T-helper 9 cell (primary cell): ENCODE results near the gene ACTMAP.
A peak's percentile ranks its signal among the peaks of the same experiment; 100 is the strongest.

Experiments used
- DNase-seq: peaks from one replicate; pipeline ENCODE4 v3.0.0-alpha.2; 2020

Gene ACTMAP

DNA sequence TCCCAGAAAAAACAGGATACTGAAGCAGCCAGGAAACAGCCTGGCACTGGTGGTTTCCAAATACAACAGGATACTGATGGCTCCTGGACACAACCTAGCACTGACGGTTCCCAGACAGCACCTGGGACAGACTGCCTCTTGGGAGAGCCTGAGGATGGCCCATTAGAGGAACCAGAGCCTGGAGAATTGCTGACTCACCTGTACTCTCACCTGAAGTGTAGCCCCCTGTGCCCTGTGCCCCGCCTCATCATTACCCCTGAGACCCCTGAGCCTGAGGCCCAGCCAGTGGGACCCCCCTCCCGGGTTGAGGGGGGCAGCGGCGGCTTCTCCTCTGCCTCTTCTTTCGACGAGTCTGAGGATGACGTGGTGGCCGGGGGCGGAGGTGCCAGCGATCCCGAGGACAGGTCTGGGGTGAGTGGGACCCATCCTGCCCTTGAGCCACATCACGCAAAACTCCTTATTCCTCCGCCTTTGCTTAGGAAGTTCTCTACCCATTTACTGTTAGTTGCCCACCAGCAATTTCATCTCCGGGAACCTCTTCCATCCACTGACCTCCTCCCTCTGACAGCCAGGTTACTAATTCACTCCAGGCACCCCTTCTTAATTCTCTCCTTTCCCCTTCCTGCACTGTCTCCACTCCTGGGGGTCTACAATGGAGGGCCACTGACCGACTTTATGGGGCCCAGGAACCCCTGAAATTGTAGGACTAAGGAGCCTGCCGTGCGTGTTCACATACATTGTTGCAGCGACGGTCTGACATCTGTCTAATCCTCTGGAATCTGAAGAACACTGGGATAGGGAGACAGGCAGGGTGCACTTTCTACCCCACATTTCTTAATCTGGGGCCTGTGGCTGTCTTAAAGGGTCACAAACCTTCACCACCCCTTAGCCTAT, 32.1 kb downstream of the ACTMAP start:
- no peak for DNase-seq

DNA sequence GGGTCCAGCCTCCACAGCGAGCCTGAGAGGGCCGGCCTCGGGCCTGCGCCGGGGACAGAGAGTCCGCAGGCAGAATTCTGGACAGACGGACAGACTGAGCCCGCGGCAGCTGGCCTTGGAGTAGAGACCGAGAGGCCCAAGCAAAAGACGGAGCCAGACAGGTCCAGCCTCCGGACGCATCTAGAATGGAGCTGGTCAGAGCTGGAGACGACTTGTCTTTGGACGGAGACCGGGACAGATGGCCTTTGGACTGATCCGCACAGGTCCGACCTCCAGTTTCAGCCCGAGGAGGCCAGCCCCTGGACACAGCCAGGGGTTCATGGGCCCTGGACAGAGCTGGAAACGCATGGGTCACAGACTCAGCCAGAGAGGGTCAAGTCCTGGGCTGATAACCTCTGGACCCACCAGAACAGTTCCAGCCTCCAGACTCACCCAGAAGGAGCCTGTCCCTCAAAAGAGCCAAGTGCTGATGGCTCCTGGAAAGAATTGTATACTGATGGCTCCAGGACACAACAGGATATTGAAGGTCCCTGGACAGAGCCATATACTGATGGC, 32.9 kb downstream of the ACTMAP start:
- DNase-seq, result no peak

DNA sequence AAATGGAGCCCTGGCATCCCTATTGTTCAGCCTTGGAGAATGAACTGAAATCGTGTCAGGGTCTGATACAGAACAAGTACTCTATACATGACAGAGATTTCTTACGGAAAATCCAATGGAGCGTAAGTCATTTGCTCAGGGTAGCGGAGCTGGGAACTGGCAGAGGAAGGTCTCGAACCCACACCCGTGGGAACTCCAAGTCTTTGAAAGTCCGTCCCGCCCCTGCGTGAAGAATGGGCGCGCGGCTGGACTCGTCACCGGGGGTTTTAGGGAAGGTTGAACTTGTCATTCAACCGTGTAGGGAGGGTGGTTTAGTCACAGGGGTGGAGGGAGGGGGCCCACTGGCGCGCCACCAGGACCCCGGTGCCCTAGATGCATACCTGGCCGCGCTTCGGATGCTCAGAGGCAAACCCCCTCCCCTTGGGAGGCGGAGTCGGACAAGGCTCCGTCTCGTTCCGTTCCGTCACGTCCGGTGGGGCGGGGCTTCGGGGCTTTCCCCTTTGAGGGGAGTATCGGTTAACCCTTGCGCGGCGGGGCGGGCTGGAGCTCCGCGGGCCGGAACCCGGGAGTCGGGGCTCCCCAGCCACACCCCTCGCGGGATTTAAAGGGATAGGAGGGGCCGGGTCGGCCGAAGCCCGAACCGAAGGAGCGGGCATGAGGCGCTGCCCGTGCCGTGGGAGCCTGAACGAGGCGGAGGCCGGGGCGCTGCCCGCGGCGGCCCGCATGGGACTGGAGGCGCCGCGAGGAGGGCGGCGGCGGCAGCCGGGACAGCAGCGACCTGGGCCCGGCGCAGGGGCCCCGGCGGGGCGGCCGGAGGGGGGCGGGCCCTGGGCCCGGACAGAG, 33.6 kb downstream of the ACTMAP start, which contains the start of the genes COQ8B and ITPKC:
COQ8B (minus strand) TSS at position 405 of the 843 bp plus-strand sequence. CDS start 2,254 bp downstream, outside the sequence.
ITPKC (plus strand) TSS at position 631 of the 843 bp plus-strand sequence; CDS start at position 655, 24 bp downstream.
- peak; percentile 100 for DNase-seq

DNA sequence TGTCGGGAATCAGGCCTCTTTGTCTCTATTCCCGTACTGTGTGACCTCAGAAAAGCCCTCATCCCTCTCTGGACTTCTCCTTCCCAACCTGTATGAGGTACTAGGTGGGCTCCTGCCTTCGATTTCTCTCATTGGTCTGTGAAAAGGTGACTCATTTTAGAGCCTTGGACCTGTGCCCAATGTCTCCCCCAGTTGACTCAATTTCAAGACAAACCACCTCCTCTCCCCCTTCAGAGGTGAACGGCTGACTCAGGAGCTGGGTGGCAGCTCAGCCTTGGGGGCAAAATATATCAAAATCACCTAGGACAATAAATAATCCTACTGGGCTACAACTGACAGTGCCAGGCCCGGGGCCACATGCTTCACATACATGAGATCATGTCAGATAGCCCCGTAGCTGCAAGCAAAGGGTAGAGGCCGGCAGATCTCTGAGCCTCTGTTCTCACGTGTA, 34.2 kb downstream of the ACTMAP start:
- peak; percentile 48 for DNase-seq

DNA sequence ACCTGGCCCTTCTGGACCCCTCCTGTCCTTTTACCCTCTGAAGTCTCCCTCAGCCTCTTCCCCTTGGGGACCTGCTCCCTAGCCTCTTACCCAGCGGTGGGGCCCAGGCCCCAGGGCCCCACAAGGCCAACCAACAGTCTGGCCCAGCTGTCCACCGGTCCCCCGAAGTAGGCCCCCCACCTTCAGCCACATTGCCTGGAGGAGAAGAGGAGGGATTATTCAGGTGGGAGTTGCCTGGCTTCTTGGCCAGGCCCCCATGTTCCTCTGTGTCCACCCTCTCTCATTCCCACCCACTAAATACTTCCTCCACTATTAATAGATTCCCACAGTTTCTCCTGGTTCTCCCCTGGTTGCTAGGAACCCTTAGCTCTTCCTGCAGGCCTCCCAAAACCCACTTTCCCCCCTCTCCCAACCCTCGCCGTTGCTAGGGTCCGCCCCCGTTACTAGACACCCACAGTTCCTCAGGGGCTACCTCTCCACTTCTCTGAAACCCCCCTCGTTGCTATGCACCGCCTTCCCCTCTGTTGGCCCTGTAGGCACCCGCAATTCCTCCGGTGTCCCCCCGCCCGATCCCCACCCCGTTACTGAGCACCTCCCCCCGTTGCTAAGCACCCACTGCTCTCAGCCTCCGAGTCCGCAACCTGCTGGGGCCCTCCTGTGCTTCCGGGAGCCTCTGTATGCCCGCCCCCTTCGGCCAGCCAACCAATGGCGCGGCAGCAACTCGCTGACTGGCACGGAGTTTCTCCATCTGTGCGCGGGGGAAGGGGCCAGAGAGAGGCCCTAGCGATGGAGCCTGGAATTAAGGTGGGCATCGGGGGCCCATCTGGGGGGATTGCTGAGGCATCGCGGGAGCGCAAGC, 35.6 kb downstream of the ACTMAP start:
- peak; percentile 90 for DNase-seq

DNA sequence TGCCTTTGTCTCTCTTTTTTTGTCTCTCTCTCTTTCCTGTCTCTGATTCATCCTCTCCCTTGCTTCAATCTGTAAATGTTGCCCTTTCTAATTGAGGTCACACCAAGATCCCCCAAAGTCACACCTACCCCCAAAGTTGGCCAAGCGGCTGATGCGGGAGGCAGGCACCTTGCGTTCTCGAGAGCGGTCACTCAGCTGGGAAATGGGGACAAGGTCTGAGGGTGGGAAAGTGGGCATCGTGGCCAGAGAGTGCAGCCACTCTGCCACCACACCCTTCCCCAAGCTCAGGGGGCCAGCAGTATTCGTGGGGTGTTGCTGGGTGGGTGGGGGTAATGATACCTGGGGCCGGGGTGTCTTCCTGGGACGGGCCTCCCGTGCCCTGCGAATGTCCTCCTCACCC, 36.3 kb downstream of the ACTMAP start:
- DNase-seq, result no peak

DNA sequence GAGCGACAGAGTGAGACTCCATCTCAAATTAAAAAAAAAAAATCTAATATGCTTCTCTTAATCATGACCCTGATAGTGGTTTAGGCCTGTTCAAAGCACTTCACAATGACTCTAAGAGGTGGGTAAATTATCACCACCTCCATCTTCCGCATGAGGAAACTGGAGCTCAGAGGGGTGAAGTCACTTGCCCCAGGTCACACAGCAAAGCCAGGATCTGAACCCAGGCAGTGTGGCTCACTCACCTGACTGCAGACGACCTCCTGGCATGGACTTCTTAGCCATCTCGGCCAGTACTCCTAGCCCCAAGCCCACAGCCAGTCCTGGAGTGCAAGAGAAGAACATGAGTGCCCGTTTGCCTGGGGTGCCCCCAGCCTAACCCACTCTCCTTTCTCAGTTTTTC, 40.5 kb downstream of the ACTMAP start:
- no peak for DNase-seq

DNA sequence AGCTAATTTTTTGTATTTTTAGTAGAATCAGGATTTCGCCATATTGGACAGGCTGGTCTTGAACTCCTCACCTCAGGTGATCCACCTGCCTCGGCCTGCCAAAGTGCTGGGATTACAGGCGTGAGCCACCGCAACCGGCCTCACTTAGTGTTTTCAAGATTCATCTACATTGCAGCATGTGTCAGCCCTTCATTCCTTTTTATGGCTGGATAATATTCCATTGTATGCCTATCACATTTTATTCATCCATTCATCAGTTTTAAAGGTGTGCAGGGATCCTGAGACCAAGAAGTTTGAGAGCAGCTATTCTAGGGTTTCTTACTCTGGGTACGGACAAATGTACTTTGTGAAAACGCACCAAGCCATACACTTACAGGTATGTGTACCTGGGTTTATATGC, 42.7 kb downstream of the ACTMAP start:
- no peak for DNase-seq

DNA sequence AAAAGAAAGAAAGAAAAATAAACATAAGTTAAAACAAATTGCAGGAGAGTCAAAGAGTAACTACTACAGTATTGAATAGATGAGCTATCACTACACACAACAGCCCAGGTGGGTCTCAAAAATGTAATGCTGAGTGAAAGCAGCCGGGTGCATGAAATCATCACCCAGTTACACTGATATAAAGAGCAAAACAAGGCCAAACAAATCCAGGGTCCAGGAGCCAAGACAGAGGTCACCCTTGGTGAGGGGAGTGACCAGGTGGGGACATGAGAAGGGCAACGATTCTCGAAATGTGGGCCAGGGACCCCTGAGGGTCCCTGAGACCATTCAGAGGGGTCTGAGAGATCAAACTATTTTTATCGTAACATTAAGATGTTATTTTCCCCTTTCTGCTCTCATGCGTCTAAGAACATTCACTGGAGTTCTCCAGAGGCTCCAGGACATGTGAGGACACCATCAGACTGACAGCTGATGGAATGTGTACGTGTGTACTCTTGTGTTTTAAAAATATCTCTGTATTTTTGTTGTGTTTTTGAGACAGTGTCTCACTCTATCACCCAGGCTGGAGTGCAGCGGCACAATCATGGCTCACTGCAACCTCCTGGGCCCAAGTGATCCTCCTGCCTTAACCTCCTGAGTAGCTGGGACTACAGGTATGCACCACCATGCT, 44.2 kb downstream of the ACTMAP start:
- DNase-seq, result no peak

DNA sequence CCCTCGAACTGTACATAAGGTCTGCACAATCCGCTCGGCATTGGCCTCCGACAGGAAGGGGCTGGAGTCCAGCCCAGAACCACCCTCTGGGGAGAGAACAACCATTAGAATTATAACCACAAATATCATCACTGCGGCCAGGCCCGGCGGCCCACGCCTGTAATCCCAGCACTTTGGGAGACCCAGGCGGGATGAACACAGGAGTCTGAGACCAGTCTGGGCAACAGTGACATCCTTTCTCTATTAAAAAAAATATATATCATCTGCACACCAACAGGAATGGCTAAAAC, 45.0 kb downstream of the ACTMAP start:
- DNase-seq, result no peak

DNA sequence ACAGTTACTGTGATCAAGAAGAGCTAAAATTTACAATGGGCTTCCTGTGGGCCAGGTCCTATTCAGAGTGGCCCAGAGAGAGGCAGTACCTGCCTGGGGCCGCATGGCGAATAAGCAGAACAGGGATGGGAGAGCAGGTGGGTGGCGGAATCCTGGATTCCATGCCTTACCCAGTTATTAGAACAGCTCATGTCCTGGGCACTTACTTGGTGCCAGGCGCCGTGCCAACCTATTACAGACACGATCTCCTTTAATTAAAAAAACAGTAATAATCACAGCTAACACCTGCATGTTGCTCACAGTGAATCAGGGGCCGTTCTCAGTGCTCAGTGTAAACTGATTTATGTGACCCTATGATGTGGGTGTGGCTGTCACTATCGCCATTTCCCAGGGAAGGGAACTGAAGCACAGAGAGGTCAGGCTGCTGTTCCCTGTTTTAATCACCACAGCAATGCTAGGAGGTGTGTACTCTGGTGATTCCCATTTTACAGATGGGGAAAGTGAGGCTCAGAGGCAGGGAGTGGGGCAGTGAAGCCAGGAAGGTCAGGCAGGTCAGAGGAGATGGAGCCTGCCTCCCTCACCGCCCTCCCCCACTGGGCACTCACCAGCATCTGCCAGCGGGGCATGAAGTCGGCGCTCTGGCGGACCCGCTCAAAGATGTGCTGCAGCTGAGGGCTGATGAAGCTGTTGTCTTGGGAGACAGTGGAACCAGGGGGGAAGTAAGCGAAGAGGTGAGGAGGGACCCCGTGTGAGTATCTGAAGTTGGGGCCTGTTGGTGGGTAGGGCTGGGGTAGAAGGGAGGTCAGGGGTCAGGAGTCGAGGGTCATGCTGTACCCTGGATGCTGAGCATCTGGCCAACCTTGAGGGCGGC, 45.6 kb downstream of the ACTMAP start:
- DNase-seq, result no peak

DNA sequence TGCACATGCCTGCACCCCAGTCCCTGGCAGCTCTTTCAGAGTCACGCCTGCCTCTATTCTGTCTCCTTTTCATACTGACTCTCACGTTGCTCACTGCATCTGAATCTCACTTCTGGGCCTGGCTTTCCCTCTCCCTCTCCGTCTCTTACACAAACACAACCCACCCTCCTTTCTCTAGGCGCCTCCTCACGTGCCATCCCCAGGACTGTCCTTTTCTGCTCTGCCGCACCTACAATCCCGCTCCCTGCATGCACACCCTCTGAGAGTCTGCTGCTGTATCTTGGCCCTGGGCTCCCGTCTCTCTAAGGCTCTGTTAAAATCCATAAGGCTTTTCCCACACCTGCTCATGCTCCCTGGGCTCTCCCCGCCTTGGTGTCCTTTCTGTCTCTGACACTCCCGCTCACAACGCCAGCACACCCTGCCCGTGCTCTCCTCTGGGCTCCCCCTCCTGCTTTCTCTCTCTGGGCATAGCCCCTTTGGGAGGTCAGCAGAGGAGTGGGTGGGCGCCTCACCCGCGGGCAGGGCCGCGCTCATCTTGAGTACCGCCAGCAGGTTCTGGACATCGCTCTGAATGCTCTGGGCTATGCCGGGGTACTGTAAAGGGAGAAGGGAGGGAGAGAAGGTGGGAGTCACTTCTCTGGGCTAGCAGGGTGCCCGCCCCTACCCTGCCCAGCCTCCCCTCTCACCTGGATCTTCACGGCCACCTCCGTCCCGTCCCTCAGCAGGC, 47.1 kb downstream of the ACTMAP start:
- DNase-seq, result no peak

DNA sequence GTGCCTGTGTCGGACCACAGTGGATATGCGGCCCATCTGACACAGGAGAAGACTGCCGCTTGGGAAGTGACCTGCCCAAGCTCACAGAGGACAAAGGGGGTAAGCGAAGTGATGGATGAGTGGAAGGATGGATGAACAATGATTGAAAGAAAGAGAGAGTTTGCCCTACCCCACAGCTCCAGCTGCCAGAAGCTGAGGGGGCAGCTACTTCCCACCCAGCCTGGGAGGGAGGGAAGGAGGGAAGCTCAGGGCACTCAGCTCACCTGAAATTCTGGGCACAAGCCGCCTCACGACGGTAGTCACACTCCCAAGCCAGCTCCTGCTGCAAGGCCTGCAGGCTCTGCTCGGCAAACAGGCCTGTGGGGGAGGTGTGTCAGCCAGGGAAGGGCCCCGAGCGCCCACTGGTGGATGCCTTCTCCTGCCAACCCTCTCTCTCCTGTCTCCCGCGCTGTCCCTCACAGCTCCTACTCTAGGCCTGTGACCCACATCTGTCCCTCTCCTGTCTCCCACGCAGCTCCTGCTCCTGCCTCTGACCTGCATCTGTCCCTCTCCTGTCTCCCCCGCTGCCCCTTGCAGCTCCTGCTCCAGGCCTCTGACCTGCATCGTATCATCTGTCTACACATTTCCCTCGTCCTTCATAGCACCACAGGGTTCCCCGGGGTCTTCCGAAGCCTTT, 47.8 kb downstream of the ACTMAP start:
- no peak for DNase-seq

DNA sequence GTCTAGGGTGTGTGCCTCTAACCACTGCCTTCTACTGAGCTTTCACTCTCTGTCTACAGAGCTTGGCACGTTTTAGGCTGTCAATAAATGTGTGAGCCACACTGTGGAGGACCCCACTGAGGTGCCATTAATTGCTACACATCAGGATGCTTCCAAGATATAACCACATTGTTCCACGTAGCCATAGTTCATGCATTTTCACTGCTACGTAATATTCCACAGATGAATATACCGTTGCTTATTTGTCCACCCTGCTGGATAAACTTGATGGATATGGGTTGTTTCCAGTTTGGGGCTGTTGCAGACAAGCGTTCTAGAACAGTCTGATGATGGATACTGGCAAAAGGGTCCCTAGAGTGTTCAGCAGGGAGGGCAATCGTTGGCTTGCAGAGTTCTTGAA, 48.5 kb downstream of the ACTMAP start:
- no peak for DNase-seq

DNA sequence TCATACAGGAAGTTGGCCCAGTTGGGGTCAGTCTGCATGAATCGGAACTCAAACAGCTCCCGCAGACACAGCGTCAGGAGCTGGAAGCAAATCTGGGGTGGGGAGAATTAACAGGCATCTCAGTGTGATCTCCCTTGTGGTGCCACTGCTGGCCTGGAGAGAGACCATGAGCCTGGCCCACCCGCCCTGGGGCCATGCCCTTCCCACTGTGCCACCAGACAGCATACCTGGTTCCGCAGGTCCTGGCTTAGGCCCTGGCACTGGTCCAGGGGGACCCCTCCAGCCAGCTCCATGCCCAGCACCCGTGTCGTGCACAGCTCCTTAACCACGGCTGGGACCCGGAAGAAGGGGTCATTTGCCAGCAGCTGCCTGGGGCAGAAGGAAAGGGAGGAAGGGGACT, 50.2 kb downstream of the ACTMAP start:
- DNase-seq, result no peak

DNA sequence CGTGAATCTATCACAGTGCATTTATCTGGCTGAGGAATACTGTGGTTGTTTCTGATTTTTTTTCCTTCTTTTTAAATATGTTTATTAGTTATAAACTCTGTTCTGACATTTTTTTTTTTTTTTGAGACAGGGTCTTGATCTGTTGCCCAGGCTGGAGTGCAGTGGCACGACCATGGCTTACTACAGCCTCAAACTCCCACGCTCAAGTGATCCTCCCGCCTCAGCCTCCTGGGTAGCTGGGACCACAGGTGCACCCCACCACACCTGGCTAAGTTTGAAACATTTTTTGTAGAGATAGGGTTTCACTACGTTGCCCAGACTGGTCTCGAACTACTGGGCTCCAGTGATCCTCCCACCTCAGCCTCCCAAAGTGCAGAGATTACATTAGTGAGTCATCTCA, 53.3 kb downstream of the ACTMAP start:
- no peak for DNase-seq

DNA sequence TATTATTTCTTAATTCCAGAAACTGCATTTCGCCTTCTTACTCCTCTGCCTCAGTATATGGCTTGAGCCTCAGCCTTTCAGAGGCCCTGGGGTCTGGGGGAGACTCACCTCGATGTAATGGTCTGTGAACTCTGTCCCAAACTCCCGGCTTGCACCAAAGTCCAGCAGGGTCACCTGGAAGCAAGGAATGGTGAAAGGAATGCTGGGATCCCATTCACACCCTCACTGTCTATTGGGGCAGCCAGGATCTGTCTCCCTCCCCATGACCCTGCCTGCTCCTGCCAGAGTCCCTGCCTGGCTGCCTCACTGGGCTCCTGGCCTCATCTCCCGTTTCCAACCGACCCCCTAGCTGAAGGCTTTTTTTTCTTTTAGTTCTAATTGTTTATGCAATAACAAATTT, 54.4 kb downstream of the ACTMAP start:
- DNase-seq, result no peak

DNA sequence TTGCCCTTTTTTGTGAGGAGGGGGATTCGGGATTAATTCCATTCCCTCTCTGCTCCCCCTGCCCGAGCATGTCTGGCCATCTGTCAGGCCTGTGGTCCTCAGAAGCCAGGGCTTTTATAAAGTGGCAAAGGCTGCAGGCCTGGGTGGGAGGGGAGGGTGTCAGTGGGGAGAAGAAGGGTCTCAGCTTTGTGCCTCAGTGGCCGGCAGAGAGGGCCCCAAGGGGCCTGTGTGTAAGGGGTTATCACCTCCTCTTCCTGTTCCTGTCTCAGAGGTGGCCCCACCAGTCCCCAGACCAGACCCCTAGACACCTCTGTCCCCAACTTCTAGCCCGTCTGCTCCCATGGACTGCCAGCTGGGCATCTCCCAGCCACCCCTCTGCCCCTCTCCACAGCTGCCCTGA, 56.4 kb downstream of the ACTMAP start:
- DNase-seq, result no peak

DNA sequence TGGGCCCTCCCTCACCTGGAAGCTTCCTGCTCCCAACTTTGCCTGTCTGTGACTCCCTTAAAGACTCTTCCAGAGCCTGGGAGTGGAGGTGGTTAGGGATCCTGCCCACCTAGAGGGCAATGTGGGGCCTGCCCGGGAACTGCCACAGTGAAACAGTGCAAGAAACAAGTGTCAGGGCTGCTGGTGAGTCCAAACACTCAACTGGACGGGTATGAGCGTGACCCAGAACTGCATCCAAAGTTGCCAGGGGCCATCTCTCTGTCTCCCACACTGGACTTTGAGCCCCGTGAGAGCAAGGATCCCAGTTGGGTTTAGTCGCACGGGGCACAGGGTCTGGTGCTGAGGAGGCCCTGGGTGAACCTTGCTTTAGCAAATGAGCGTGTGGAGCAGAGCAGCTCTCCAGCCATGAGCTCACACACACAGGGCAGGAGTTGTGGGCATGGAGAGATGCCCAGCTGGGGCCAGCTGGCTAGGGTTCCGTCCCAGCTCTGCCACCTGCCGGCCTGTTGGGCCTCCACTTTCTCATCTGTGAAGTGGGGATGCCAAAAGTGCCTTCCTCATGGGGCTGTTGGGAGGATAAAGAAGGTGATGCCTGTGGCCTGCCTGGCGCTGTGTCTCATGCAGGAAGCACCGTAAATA, 57.0 kb downstream of the ACTMAP start:
- no peak for DNase-seq
